Lower lobe of right lung (tissue), 2 donors: ENCODE measurements around the gene RBKS. TPM values are rescaled to one million over a fixed set of nuclear protein-coding genes. Genes with fewer than 3 reads are reported as not detected.

Experiments
- ATAC-seq, 2 donors: fragments of 200-7000 bp; cut with Tn5 transposase; one replicate each; pipeline ENCODE4 v1.9.1; 2020 to 2022; ENCODE audit warnings: mild to moderate bottlenecking in 2 of 2, moderate library complexity in 2 of 2
- DNase-seq: peaks from one replicate; pipeline ENCODE4 v3.0.0-alpha.2; 2020
- H3K27ac ChIP-seq: fragments of 200-600 bp; one replicate; pipeline ENCODE4 v1.8.0; 2022
- H3K27me3 ChIP-seq: fragments of 200-600 bp; one replicate; pipeline ENCODE4 v1.8.0; 2022; ENCODE audit warnings: low read depth
- H3K36me3 ChIP-seq: fragments of 200-600 bp; one replicate; pipeline ENCODE4 v1.8.0; 2022; ENCODE audit warnings: mild to moderate bottlenecking
- H3K4me1 ChIP-seq: fragments of 200-600 bp; one replicate; pipeline ENCODE4 v1.8.0; 2022
- H3K4me3 ChIP-seq: fragments of 200-600 bp; one replicate; pipeline ENCODE4 v1.8.0; 2022; ENCODE audit warnings: mild to moderate bottlenecking
- H3K9me3 ChIP-seq: fragments of 200-600 bp; one replicate; pipeline ENCODE4 v1.8.0; 2022
- intact Hi-C: fragments of 100-400 bp; cut with DNase I; formaldehyde crosslinking; loops from one replicate; pipeline ENCODE4 v1.11.0; 2022
- total RNA-seq: library from RNA; stranded (reverse); fragmentation: NEBNext Ultra II Directional; extraction: Animal tissue kit (Norgen Biotek cat#: 25700); gene quantifications from one replicate; pipeline ENCODE4 v1.2.1, GENCODE V29; 2021
- TF ChIP-seq, protein P1 (sequence below): fragments of 200-600 bp; IDR thresholded peaks from one replicate; pipeline ENCODE4 v1.8.0; 2022; ENCODE audit warnings: antibody characterized with exemption, mild to moderate bottlenecking
- donor health status: DM: no; HTN: yes; CAD: no; lungs with severe emphysema.

The RBKS gene
- total RNA-seq, 1 donor from 2014 or later = 2.2 TPM

DNA sequence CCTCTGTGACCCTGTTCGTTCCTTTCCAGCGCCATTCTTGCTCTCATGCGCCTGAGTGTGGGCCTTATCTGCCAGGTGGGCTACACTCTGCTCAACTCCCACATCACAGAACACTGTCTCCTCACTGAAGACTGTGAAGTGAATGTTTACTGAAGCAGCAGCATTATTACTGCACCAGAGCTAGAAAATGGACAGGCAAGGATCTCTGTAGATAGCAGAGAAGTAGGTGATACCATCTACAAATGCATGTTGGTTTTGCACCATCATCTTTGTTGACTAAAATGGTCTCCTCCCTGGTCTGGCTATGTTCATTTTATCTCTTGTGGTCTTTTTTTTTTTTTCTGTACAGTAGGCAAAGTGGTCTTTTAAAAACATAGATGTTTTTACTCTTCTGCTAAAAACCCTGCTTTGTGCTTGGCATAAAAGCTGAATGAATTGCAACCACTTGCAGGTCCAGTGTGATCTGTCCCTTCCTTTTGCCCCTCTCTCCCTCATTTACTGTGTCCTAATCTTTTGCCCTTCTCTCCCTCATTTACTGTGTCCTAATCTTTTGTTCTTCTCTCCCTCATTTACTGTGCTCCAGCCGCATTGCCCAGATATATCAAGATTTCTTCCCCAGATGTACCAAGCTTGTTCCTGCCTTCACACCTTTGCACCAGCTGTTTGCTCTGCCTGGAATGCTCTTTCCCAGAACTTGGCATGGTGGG, 35.7 kb upstream of the RBKS start:
- Histone ChIP-seq H3K4me1 (peaks cover 3% of the 10 kb centered on the region), H3K36me3 (peaks cover 6% of the 10 kb centered on the region), H3K27ac (no peak overlapping the region), H3K4me3 (no peak overlapping the region), H3K27me3 (no peaks in the 10 kb centered on the region), H3K9me3 (no peaks in the 10 kb centered on the region)
- DNase-seq = no peak
- ATAC-seq = no peak
- TF ChIP-seq, protein P1, sequence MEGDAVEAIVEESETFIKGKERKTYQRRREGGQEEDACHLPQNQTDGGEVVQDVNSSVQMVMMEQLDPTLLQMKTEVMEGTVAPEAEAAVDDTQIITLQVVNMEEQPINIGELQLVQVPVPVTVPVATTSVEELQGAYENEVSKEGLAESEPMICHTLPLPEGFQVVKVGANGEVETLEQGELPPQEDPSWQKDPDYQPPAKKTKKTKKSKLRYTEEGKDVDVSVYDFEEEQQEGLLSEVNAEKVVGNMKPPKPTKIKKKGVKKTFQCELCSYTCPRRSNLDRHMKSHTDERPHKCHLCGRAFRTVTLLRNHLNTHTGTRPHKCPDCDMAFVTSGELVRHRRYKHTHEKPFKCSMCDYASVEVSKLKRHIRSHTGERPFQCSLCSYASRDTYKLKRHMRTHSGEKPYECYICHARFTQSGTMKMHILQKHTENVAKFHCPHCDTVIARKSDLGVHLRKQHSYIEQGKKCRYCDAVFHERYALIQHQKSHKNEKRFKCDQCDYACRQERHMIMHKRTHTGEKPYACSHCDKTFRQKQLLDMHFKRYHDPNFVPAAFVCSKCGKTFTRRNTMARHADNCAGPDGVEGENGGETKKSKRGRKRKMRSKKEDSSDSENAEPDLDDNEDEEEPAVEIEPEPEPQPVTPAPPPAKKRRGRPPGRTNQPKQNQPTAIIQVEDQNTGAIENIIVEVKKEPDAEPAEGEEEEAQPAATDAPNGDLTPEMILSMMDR = no peak
- intact Hi-C loops = no loop called here

GRCh38 chr2:27922842-27923241, 32.7 kb upstream of the RBKS start:
- no peaks in the 10 kb centered on the region for H3K36me3 ChIP-seq
- intact Hi-C loops = no loop called here

GRCh38 chr2:27921880-27922547, 31.8 kb upstream of the RBKS start:
- H3K27ac ChIP-seq = no peak overlapping the region
- no peaks in the 10 kb centered on the region for H3K27me3 ChIP-seq
- DNase-seq = no peak
- TF ChIP-seq, protein P1 = no peak
- intact Hi-C loops = no loop called here
- peaks cover 17% of the 10 kb centered on the region for H3K4me1 ChIP-seq
- peak in 1 of 2 donors; percentile 65 for ATAC-seq
- no peaks in the 10 kb centered on the region for H3K9me3 ChIP-seq
- no peak overlapping the region for H3K4me3 ChIP-seq
- no peaks in the 10 kb centered on the region for H3K36me3 ChIP-seq

More at GRCh38 chr2:27922842-27923241, 32.7 kb upstream of the RBKS start:
- Histone ChIP-seq H3K4me3 (no peak overlapping the region), H3K27ac (no peak overlapping the region), H3K27me3 (no peaks in the 10 kb centered on the region), H3K4me1 (peaks cover 16% of the 10 kb centered on the region), H3K9me3 (no peaks in the 10 kb centered on the region)
- DNase-seq (no peak), ATAC-seq (no peak)
- TF ChIP-seq, protein P1 = no peak

- TF ChIP-seq, protein P1 = no peak
- ATAC-seq (no peak), DNase-seq (no peak)
- Histone ChIP-seq H3K36me3 (no peaks in the 10 kb centered on the region), H3K4me3 (no peak overlapping the region), H3K4me1 (peaks cover 23% of the 10 kb centered on the region), H3K27me3 (no peaks in the 10 kb centered on the region), H3K27ac (no peak overlapping the region), H3K9me3 (no peaks in the 10 kb centered on the region)
- intact Hi-C loops = no loop called here
These were observed 31.2 kb upstream of the RBKS start for GRCh38 chr2:27921424-27921823.

DNA sequence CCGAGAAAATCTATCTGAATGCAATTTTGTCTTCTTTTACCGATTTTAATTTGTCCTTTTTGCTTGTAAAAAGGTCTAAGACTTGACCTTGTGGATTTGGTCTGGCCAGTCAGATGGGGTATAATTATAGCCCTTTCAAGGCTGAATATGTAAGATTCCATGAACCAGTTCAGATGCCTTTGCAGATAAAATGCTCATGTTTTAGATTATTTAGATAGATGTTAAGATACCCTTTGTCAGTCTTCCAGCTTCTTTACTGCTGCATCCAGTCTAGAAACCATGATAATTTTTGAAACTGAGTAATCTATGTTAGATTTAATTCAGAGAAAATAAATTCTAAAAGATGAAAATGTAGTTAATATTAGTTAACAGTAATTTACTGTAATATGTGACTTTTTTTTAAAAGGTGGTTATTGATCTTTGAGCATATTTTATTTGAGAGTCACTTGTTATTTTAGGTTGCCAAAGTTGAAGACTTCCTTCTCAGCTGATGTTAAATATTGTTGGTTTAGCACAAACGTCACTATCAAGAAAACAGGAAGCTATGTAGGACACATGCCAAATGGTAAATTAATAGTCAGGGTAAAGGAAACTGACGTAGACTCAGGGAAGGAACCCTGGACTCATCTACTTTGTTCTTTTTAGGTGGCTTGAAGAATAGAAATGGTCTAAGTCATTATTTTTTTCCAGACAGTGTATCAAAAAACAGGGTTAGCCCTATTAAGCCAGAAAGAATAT, 30.1 kb upstream of the RBKS start:
- H3K27ac ChIP-seq = peak overlapping the region; percentile 59
- peaks cover 34% of the 10 kb centered on the region for H3K4me1 ChIP-seq
- no peaks in the 10 kb centered on the region for H3K36me3 ChIP-seq
- intact Hi-C loops = no loop called here
- DNase-seq (no peak), ATAC-seq (peak; percentile 78 to 85)
- no peaks in the 10 kb centered on the region for H3K27me3 ChIP-seq
- H3K4me3 ChIP-seq = no peak overlapping the region
- H3K9me3 ChIP-seq = no peaks in the 10 kb centered on the region
- TF ChIP-seq, protein P1 = no peak
